ENCODE results near the gene HES3.

HES3 gene

DNA sequence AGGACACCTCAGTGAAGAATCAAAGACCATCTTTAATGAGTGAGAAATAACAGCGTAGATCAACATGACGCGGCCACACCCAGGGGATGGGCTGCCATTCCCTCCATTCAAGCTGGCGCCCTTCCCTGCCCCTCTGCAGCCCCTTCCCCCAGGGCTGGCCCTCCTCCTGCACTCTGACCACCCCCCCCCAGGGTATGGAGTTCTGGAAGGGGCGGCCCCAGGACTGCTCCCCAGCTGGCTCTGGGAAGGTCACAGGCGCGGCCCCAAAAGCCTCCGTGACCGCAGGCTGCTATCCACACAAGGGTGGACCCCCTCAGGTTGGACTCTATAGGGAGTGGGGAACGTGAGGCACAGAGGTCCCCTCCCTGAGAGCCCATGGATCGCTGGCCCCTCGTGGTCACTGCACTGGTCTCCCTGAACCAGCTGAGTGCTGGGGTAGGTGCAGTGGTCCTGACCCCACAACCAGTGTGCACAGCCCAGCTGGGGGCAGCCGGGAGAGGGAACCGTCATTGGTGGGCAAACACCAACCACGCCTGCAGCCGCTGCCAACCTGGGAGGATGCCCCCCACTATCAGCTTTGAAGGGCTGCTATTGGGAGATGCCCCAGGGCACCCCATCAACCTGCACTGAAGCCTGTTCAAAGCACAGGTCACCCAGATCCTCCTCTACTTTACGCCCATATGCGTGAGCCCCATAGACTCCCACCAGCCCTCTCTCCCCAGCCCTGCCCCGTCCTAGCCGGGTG, 33.0 kb downstream of the HES3 start:
- Histone ChIP-seq H3K4me1 (ENCODE audit: insufficient read depth, low read length) (peaks cover 55% of the 10 kb centered on the region), H3K9me3 (ENCODE audit: low read length) (no peaks in the 10 kb centered on the region), H3K27me3 (ENCODE audit: insufficient read depth, low read length) (no peaks in the 10 kb centered on the region), H3K4me3 (ENCODE audit: low read length) (no peak overlapping the region), H2AFZ (ENCODE audit: low read depth, low read length) (no peak overlapping the region), H3K36me3 (ENCODE audit: insufficient read depth, low read length) (peaks cover 11% of the 10 kb centered on the region)

DNA sequence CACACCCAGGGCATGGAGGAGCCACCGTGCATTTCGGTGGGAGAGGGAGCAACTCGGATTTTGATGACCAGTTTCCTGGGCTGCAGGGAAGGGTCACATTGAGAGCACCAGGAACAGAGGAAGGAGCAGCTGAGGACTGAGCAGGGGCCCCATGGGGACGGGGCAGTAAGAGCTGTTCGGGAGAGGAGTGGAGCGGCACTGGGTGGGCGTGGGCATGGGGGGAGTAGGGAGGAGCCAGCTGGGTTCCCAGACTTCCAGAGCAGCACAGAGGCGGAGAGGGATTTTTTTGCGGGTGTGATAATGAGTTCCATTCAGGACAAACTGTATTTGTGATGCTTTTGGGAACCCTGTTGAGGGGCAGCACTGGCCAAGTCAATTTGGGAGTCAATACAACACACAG, 34.3 kb downstream of the HES3 start:
- H3K4me3 ChIP-seq (ENCODE audit: low read length), result no peak overlapping the region
- H2AFZ ChIP-seq (ENCODE audit: low read depth, low read length), result no peak overlapping the region
- H3K36me3 ChIP-seq (ENCODE audit: insufficient read depth, low read length), result peaks cover 11% of the 10 kb centered on the region
- peaks cover 43% of the 10 kb centered on the region for H3K4me1 ChIP-seq (ENCODE audit: insufficient read depth, low read length)
- no peaks in the 10 kb centered on the region for H3K27me3 ChIP-seq (ENCODE audit: insufficient read depth, low read length)
- no peaks in the 10 kb centered on the region for H3K9me3 ChIP-seq (ENCODE audit: low read length)

DNA sequence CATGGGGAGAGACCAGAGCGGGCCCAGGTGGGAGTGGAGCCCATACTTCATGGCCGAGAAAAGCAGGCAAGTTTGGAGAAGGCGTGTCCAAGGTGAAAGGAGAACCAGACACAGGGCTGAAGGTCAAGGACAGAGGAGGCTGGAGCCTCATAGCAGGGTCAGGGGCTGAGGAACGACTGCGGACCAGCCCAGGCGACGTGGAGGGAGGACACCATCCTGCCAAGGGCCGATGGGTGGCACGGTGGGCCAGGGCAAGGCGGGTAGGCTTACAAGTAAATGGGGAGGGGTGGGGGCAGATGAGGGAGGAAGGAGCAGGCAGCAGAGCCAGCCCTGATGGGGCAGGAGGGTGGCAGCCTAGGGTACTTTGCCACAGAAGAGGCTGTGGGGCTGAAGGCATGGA, 35.1 kb downstream of the HES3 start:
- H3K9me3 ChIP-seq (ENCODE audit: low read length), result no peaks in the 10 kb centered on the region
- H3K27me3 ChIP-seq (ENCODE audit: insufficient read depth, low read length), result no peaks in the 10 kb centered on the region
- H3K4me3 ChIP-seq (ENCODE audit: low read length), result no peak overlapping the region
- H3K4me1 ChIP-seq (ENCODE audit: insufficient read depth, low read length), result peaks cover 35% of the 10 kb centered on the region
- peaks cover 11% of the 10 kb centered on the region for H3K36me3 ChIP-seq (ENCODE audit: insufficient read depth, low read length)
- H2AFZ ChIP-seq (ENCODE audit: low read depth, low read length), result no peak overlapping the region

DNA sequence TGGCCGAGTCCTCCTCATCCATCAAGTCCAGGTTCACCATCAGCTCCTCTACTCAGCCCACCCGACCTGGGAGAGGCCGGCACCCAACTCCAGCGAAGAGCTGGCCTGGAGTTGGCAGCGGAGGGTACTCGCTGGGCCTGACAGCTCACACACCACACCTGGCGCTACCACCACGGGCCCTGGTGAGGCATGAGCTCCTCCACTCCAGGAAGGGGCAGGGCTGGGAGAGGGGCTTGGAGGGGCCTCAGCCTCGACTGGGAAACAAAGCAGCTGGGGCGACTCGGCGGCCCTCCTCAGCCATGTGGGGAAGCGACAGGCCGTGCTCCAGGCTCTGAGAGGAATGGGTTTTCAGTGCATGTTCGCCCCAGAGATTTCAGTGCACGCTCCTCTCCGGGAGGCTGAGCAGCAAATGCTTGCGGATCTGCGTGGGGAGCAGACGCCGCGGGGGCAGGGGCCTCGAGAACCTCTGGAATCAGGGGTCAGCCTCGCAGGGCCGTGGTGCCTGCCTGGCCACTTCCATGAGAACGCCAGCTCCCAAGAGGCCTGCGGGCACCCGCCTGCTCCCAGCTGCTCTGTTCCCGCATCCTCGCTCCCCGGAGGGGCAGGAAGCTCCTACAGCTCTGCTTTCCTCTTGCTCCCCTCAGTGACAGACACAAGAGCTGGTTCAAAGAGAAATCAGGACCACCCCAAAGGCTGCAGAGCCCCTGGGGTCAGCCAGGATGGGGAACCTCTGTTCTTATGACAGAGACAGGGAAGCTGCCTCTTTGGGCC, 35.8 kb downstream of the HES3 start:
- no peak overlapping the region for H3K4me3 ChIP-seq (ENCODE audit: low read length)
- H3K27me3 ChIP-seq (ENCODE audit: insufficient read depth, low read length), result no peaks in the 10 kb centered on the region
- no peaks in the 10 kb centered on the region for H3K9me3 ChIP-seq (ENCODE audit: low read length)
- peaks cover 28% of the 10 kb centered on the region for H3K4me1 ChIP-seq (ENCODE audit: insufficient read depth, low read length)
- peaks cover 9% of the 10 kb centered on the region for H3K36me3 ChIP-seq (ENCODE audit: insufficient read depth, low read length)
- no peak overlapping the region for H2AFZ ChIP-seq (ENCODE audit: low read depth, low read length)

DNA sequence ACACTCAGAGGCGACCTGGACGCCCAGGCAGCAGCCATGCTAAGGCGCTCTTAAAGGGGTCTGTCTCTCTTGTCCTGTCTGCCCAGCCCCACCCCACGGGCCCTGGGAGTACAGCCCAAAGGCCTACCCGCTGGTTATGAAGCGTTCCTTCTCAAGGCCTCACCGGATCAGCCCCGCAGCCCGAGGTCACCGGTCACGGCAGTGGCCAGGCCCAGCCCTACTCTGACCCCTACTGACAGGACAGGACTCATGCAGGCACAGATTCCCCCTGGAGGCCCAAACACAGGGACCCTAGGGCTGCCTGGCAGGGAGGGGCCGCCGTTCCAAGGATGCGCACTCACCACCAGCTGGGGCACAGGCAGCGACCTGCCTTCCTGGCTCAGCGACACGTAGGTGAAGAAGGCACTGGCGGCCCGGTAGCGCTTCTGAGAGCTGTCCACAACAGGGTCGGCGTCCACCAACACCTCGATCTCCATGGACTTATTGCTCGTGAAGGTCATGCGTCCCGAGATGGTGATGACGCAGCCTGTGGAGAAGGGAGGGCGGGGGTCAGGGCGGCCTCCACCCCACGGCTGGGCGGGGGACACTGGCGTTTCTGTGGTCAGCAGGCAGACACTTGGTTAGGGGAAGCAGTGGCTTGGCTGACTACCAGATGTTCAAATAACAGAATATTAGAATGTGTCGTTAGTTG, 36.9 kb downstream of the HES3 start:
- Histone ChIP-seq H3K36me3 (ENCODE audit: insufficient read depth, low read length) (peaks cover 9% of the 10 kb centered on the region), H3K4me3 (ENCODE audit: low read length) (no peak overlapping the region), H3K27me3 (ENCODE audit: insufficient read depth, low read length) (no peaks in the 10 kb centered on the region), H3K4me1 (ENCODE audit: insufficient read depth, low read length) (peaks cover 17% of the 10 kb centered on the region), H2AFZ (ENCODE audit: low read depth, low read length) (no peak overlapping the region), H3K9me3 (ENCODE audit: low read length) (no peaks in the 10 kb centered on the region)

DNA sequence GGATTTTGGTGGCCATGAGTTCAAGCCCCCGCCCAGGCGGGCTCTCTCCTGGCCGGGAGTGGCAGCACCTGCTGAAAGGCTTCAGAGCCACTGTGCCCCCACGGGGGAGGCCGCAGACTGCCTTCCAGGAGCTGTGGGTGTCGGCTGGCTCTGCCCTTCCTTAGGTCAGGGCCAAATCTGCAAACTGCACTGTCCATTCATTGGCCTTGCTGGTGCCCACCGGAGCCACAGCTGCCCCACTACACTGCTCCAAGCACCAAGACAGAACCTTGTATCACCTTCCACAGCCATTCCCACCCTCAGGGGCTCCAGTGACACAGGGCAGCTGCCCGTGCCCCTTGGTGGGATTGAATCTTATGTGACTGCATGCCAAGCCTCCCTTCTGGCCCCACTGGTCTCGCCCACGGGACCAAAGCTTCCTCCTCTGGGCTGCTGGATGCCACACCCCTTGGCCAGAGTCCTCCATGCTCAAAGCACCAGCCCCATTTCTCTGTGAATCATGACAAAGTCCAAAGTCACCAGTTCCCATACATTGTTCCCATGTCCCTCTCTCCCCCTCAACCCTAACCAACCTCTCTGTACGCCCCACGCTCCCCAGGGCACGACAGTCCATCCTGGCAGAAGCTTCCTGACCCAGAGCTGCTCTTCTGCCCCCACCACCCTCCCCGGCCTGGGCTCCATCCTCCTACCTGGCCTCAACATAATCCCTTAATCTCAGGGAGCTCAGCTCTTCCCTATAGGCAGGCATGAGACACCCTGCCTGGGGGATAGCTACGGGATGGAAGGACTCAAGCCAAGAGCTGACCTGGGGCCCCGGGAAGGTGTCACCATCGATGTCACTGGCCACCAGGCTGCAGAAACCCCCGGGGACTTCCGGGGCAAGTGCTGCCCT, 37.8 kb downstream of the HES3 start:
- Histone ChIP-seq H2AFZ (ENCODE audit: low read depth, low read length) (no peak overlapping the region), H3K4me1 (ENCODE audit: insufficient read depth, low read length) (peaks cover 9% of the 10 kb centered on the region), H3K36me3 (ENCODE audit: insufficient read depth, low read length) (peaks cover 9% of the 10 kb centered on the region), H3K4me3 (ENCODE audit: low read length) (no peak overlapping the region), H3K9me3 (ENCODE audit: low read length) (no peaks in the 10 kb centered on the region), H3K27me3 (ENCODE audit: insufficient read depth, low read length) (no peaks in the 10 kb centered on the region)

DNA sequence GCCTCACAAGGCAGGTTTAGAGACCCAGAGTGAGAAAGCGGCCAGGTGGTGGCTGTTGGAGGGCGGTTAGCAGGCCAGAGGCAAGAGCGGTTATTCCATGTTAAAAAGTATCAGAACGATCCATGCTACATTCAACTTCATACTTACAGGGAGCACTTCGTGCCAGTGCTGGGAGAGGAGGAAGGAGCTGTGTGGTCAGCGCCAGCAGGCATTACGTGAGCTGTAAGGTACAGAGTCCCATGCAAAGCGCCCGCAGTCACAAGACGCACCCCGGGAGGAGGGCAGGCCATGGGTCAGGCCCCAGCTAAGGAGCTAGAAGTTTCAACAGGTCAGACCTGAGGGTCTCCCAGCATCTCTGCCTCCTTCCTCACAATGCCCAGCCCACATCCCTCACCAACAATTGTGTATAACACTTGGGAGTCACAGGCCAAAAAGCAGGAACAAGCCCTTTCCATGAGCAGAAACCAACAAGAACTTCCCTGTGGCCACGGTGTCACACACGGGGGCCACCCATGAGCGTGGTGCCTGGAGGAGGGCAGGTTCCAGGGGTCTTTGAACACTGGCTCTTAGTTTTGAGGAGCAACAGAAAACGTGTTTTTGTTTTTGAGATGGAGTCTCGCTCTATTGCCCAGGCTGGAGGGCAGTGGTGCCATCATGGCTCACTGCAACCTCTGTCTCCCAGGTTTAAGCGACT, 38.7 kb downstream of the HES3 start:
- Histone ChIP-seq H3K36me3 (ENCODE audit: insufficient read depth, low read length) (peaks cover 14% of the 10 kb centered on the region), H3K4me1 (ENCODE audit: insufficient read depth, low read length) (no peaks in the 10 kb centered on the region), H2AFZ (ENCODE audit: low read depth, low read length) (no peak overlapping the region), H3K4me3 (ENCODE audit: low read length) (no peak overlapping the region), H3K27me3 (ENCODE audit: insufficient read depth, low read length) (no peaks in the 10 kb centered on the region), H3K9me3 (ENCODE audit: low read length) (no peaks in the 10 kb centered on the region)

DNA sequence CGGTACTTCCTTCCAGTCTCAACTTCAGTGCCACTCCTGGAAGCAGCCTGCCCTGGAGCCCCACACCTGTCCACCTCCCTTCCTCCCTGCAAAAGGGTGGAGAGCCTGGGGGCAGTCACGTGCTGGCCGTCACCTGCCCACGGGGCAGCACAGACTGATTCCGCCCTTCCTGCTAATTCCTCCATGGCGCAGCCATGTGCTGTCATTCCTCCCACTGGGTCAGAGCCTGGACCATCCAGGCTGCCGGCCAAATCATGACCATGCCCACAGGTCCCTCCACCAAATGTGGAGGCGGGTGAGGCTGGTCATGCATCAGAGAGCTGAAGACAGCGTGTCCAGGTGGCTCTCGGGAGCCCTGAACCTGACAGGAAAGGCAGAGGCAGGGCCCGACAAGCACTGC, 41.4 kb downstream of the HES3 start:
- H2AFZ ChIP-seq (ENCODE audit: low read depth, low read length), result no peak overlapping the region
- H3K27me3 ChIP-seq (ENCODE audit: insufficient read depth, low read length), result no peaks in the 10 kb centered on the region
- no peaks in the 10 kb centered on the region for H3K4me1 ChIP-seq (ENCODE audit: insufficient read depth, low read length)
- H3K36me3 ChIP-seq (ENCODE audit: insufficient read depth, low read length), result peaks cover 8% of the 10 kb centered on the region
- H3K9me3 ChIP-seq (ENCODE audit: low read length), result no peaks in the 10 kb centered on the region
- no peak overlapping the region for H3K4me3 ChIP-seq (ENCODE audit: low read length)

DNA sequence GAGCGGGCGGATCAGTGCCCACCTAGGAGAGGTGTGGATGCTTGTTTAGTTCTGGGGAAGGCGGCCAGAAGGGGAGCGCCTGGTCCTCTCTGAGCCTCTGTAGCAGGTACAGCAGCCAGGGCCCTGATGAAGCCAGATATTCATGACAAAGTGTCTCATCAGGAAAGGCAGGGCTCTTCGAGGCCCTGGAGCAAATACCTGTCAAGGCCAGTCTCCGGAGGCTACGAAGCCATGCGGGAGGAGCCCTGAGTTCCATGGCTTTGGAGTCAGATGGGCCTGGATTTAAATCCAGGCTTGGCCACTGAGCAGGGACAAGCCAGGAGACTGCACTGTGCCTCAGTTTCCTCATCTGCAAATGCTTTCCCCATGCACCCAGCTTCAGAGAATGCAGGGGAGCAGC, 42.3 kb downstream of the HES3 start:
- H2AFZ ChIP-seq (ENCODE audit: low read depth, low read length), result no peak overlapping the region
- no peaks in the 10 kb centered on the region for H3K4me1 ChIP-seq (ENCODE audit: insufficient read depth, low read length)
- H3K36me3 ChIP-seq (ENCODE audit: insufficient read depth, low read length), result peaks cover 7% of the 10 kb centered on the region
- H3K27me3 ChIP-seq (ENCODE audit: insufficient read depth, low read length), result no peaks in the 10 kb centered on the region
- no peaks in the 10 kb centered on the region for H3K9me3 ChIP-seq (ENCODE audit: low read length)
- no peak overlapping the region for H3K4me3 ChIP-seq (ENCODE audit: low read length)

DNA sequence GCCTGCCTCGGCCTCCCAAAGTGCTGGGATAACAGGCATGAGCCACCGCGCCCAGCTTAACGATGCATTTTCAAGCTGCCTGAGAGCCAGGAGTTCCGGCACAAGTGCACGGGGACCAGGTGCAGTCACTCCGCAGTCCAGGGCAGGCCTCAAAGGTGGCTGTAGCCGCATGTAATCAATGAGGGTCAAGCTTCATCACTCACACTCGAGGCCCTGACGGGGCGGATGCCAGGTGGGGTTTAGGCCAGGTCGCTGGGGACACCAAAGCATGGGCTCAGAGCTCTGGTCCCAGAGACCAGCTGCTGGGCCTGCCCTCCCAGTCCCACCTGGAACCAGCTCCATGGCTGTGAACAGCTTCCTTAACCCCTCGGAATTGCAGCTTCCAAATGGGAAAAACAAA, 43.0 kb downstream of the HES3 start:
- Histone ChIP-seq H3K36me3 (ENCODE audit: insufficient read depth, low read length) (peaks cover 12% of the 10 kb centered on the region), H3K4me3 (ENCODE audit: low read length) (no peak overlapping the region), H2AFZ (ENCODE audit: low read depth, low read length) (no peak overlapping the region), H3K9me3 (ENCODE audit: low read length) (no peaks in the 10 kb centered on the region), H3K27me3 (ENCODE audit: insufficient read depth, low read length) (no peaks in the 10 kb centered on the region), H3K4me1 (ENCODE audit: insufficient read depth, low read length) (no peaks in the 10 kb centered on the region)

DNA sequence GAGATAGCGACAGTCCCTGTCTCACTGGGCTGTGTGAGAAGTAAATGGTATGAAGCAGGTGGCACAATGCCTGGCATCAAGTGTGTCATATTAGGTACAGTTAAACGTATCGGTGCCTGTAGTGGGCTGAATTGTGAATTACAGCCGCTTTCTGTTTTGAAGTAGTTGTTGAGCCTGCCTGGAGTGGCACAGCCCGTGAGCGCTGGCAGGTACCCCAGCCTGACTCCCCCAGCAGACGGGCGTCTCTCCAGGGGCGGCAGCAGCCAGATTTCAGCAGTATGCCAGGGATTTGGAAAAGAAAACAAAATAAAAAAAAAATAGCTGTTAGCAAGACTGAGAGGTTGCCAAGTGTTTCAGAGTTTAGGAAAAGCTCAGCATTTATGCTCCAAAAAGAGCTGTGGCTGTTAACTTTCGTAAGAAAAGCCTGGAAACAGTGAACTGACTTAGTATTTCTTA, 43.5 kb downstream of the HES3 start:
- H3K4me1 ChIP-seq (ENCODE audit: insufficient read depth, low read length), result no peaks in the 10 kb centered on the region
- H3K27me3 ChIP-seq (ENCODE audit: insufficient read depth, low read length), result no peaks in the 10 kb centered on the region
- H3K4me3 ChIP-seq (ENCODE audit: low read length), result no peak overlapping the region
- no peak overlapping the region for H2AFZ ChIP-seq (ENCODE audit: low read depth, low read length)
- H3K36me3 ChIP-seq (ENCODE audit: insufficient read depth, low read length), result peaks cover 14% of the 10 kb centered on the region
- no peaks in the 10 kb centered on the region for H3K9me3 ChIP-seq (ENCODE audit: low read length)

DNA sequence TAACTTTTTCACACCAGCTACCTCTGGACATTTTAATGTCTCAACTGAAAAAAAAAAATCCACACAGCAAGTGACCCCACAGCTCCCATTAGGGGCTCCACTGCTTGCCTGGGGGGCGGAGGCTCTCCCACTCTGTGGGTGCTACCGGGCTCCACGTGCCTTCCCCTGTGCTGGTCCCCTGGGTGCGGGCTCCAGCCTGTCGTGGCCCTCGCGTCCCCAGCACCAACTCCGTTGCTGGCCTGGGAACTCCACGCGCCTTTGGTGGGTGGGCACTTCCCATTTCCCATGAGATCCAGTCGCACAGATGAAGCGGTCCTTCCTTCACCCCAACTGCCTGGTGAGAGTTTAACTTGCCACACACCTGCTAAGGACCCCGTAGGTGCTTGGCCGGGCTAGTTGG, 44.0 kb downstream of the HES3 start:
- Histone ChIP-seq H3K4me3 (ENCODE audit: low read length) (no peak overlapping the region), H3K36me3 (ENCODE audit: insufficient read depth, low read length) (peaks cover 14% of the 10 kb centered on the region), H2AFZ (ENCODE audit: low read depth, low read length) (no peak overlapping the region), H3K27me3 (ENCODE audit: insufficient read depth, low read length) (no peaks in the 10 kb centered on the region), H3K9me3 (ENCODE audit: low read length) (no peaks in the 10 kb centered on the region), H3K4me1 (ENCODE audit: insufficient read depth, low read length) (no peaks in the 10 kb centered on the region)
